Lower leg skin (tissue), 4 donors: ENCODE data around the gene GRID2. TPM values are rescaled to one million over a fixed set of nuclear protein-coding genes. Genes with fewer than 3 reads are reported as not detected.

Experiments
- DNase-seq, 2 donors: peaks; one replicate each; pipeline ENCODE4 v3.0.0-alpha.2; 2019; ENCODE audit warnings: low spot score in 2 of 2
- H3K4me3 ChIP-seq: fragments of 200-600 bp; sonication (generic); 2 replicates; pipeline ENCODE4 v1.5.1; 2017; ENCODE audit warnings: mild to moderate bottlenecking, low read depth; ENCODE audit not compliant: poor library complexity, severe bottlenecking
- POLR2A ChIP-seq, 2 donors: fragments of 450-650 bp; IDR thresholded peaks; one replicate each; pipeline ENCODE4 v1.6.1; 2016 to 2017; ENCODE audit warnings: antibody characterized with exemption in 2 of 2, mild to moderate bottlenecking in 1 of 2, moderate library complexity in 1 of 2
- WGBS, 2 donors: methylation state at CpG; one replicate each; pipeline ENCODE4 v1.1.5; 2018; 5-methylcytosine and 5-hydroxymethylcytosine counted together
- intact Hi-C: fragments of 100-400 bp; cut with DNase I; formaldehyde crosslinking; loops from one replicate; pipeline ENCODE4 v1.15.0; 2023; ENCODE audit warnings: low total_unique reads
- total RNA-seq, 4 donors: library from RNA; depleted of rRNA; stranded (reverse); fragments of >200 nt; gene quantifications; one replicate each; pipeline ENCODE4 v1.1.0, GENCODE V29; 2016
- TF ChIP-seq, protein P1 (sequence below), 3 donors: fragments of 450-650 bp; IDR thresholded peaks; one replicate each; pipeline ENCODE4 v1.5.1; 2016; ENCODE audit warnings: antibody characterized with exemption in 3 of 3, mild to moderate bottlenecking in 3 of 3, moderate library complexity in 2 of 3

The GRID2 gene
- total RNA-seq, 4 donors from 2014 or later = not detected

DNA sequence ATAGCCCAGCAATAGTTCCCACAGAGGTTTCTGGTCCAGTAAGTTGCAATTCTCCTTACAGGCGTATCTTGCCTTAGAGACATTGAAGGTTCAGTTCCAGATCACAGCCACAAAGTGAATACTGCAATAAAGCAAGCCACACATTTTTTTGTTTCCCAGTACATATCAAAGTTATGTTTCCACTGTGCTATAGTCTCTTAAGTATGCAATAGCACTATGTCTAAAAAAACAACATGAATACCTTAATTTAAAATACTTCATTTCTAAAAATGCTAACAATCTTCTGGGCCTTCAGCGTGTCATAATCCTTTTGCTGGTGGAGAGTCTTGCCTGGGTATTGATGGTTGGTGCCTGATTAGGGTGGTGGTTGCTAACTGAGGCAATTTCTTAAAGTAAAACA lies 659.1 kb downstream of the GRID2 start:
- no peak overlapping the region for H3K4me3 ChIP-seq
- DNase-seq = no peak
- TF ChIP-seq POLR2A (IDR thresholded peaks at IDR 0.05) = no peak
- TF ChIP-seq, protein P1, sequence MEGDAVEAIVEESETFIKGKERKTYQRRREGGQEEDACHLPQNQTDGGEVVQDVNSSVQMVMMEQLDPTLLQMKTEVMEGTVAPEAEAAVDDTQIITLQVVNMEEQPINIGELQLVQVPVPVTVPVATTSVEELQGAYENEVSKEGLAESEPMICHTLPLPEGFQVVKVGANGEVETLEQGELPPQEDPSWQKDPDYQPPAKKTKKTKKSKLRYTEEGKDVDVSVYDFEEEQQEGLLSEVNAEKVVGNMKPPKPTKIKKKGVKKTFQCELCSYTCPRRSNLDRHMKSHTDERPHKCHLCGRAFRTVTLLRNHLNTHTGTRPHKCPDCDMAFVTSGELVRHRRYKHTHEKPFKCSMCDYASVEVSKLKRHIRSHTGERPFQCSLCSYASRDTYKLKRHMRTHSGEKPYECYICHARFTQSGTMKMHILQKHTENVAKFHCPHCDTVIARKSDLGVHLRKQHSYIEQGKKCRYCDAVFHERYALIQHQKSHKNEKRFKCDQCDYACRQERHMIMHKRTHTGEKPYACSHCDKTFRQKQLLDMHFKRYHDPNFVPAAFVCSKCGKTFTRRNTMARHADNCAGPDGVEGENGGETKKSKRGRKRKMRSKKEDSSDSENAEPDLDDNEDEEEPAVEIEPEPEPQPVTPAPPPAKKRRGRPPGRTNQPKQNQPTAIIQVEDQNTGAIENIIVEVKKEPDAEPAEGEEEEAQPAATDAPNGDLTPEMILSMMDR (IDR thresholded peaks at IDR 0.05) = no peak
- intact Hi-C loops = no loop called here
- WGBS, 2 donors = 94 to 95% methylated on average over 2 of the region's 2 CpGs

DNA sequence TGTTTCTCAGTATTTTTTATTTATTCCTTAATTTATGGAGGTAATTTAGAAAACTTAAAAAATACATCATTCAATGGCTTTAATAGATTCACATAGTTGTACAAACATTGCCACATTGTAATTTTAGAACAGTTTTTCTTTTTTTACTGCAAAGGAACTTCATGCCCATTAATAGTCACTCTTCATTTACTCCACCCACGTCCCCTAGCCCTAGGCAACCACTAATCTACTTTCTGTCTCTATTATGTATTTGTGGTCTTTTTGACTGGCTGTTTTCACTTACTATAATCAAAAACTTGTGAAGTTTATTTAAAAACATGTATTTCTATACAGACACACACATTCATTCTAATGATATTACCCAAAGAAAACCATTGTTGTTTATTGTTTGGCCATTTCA lies 664.8 kb downstream of the GRID2 start:
- WGBS, 2 donors = 32 to 36% methylated on average over 1 of the region's 1 CpG
- TF ChIP-seq POLR2A (IDR thresholded peaks at IDR 0.05) = no peak
- TF ChIP-seq, protein P1 (IDR thresholded peaks at IDR 0.05) = no peak
- no peak for DNase-seq
- H3K4me3 ChIP-seq = no peak overlapping the region
- intact Hi-C loops = no loop called here

DNA sequence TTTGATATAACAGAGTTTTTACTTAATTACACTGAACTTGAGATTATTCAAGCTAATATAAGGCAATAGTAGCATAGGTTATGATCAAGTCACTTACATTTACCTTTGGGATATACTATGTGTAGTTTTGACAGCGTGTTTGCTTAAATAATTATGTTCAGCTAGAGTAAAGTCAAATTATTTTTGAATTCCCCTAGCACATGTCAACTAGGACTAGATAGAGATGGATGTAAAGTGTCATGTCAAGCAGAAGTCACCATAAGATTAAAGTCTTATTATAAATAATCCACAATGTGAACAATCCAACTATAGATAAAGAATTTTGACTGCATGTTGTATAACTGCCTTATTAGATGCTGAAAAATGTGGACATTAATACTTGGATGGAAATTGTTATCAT lies 665.2 kb downstream of the GRID2 start:
- DNase-seq = no peak
- TF ChIP-seq, protein P1 (IDR thresholded peaks at IDR 0.05) = no peak
- TF ChIP-seq POLR2A (IDR thresholded peaks at IDR 0.05) = no peak
- 90 to 96% methylated on average over 1 of the region's 1 CpG for WGBS, 2 donors
- H3K4me3 ChIP-seq = no peak overlapping the region
- intact Hi-C loops = no loop called here

DNA sequence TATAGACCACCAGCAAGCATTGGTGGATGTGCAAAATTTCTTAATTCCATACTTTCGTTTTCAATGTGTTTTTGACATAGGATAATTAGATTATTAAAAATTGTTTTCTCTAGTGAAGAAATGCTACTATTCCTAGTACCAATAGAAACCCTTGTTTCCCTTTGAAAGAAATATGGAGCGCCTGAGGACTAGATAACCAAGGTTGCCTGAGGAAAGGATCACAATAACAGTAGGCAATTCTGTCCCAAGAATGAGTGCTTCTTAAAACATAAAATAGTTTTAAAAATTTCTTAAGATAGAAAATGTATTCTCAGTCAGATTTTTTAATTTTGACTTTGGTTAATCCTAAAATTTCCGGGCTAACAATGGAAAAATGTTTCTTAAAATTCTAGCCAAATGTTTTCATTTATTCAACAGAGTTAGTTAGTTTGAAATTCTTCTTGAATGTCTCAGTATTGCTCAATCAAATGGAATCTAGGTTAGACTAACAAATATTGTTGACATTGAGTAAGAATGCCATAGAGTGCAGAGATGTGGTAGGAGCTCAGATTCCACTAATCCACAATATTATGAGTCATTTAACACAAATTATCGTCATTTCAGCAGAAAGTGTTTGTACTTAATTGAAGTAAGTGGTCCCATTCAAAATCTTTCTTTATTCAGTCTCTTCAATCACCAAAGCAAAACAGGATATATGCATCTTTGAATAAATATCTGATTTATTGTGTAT lies 666.0 kb downstream of the GRID2 start:
- DNase-seq = no peak
- 52 to 56% methylated on average over 4 of the region's 4 CpGs for WGBS, 2 donors
- TF ChIP-seq, protein P1 (IDR thresholded peaks at IDR 0.05) = no peak
- no peak for TF ChIP-seq POLR2A (IDR thresholded peaks at IDR 0.05)
- no peak overlapping the region for H3K4me3 ChIP-seq
- intact Hi-C loops = no loop called here

DNA sequence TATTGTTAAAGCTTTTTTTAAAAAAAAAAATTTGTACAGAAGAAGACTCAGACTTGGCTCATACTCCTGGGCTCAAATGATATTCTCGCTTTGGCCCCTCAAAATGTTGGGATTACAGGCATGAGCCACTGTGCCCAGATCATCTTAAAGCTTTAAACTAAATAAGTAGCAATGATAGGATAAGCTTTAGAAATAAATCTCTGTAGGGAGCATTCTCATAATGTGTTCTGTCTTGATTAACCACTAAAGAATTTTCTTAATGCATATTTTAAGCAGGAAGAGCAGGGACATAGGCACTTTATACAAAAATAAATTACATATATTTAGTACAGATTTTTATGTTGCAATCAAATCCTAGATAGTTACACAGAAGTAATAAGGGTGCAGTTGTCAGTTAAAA lies 667.2 kb downstream of the GRID2 start:
- intact Hi-C loops = no loop called here
- H3K4me3 ChIP-seq = no peak overlapping the region
- DNase-seq = no peak
- TF ChIP-seq, protein P1 (IDR thresholded peaks at IDR 0.05) = no peak
- TF ChIP-seq POLR2A (IDR thresholded peaks at IDR 0.05) = no peak
- WGBS, 2 donors = 92 to 94% methylated on average over 1 of the region's 1 CpG

DNA sequence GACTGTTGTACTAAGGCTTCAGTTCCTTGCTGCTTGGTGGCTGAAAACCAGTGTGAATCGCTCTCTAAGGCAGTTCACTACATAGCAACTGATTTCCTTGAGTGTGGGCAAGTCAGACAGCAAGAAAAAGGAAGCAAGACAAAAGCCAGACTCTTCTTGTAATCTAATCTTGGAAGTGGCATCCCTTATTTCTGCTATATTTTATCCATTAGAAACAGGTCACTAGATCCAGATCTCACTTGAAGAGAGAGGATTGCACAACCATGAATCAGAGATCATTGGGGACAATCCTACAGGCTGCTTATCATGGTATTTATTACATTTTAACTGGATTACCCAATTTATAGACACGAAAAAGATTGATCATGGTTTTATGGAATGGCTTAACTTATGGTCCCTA lies 684.5 kb downstream of the GRID2 start:
- no peak overlapping the region for H3K4me3 ChIP-seq
- intact Hi-C loops = no loop called here
- no peak for TF ChIP-seq POLR2A (IDR thresholded peaks at IDR 0.05)
- TF ChIP-seq, protein P1 (IDR thresholded peaks at IDR 0.05) = no peak
- no peak for DNase-seq
- WGBS, 2 donors = 79 to 80% methylated on average over 2 of the region's 2 CpGs
